Lung (tissue), 12 donors: ENCODE measurements around the gene GNB2. TPM values are rescaled to one million over a fixed set of nuclear protein-coding genes. Genes with fewer than 3 reads are reported as not detected.

ENCODE experiments used
- ATAC-seq: fragments of 200-7000 bp; cut with Tn5 transposase; one replicate; pipeline ENCODE4 v1.9.1; 2020; ENCODE audit warnings: moderate number of reproducible peaks; ENCODE audit not compliant: insufficient read depth, low FRiP score
- DNase-seq, 3 donors: peaks; one replicate each; pipeline ENCODE4 v3.0.0-alpha.2; 2013 to 2017
- H3K27ac ChIP-seq, 2 donors: one replicate each; pipeline ENCODE4 v1.5.1; 2013; ENCODE audit warnings: mild to moderate bottlenecking in 2 of 2, moderate library complexity in 2 of 2, control low read depth in 1 of 2, inconsistent platforms in 1 of 2, low read depth in 1 of 2, low read length in 1 of 2
- H3K27me3 ChIP-seq, 3 donors: one replicate each; pipeline ENCODE4 v1.5.1; 2013; ENCODE audit warnings: low read length in 2 of 3; ENCODE audit not compliant: control insufficient read depth in 3 of 3, insufficient read depth in 3 of 3
- H3K36me3 ChIP-seq, 4 donors: one replicate each; pipeline ENCODE4 v1.5.1; 2013; ENCODE audit warnings: low read length in 4 of 4, mild to moderate bottlenecking in 1 of 4, moderate library complexity in 1 of 4; ENCODE audit not compliant: control insufficient read depth in 4 of 4, insufficient read depth in 4 of 4
- H3K4me1 ChIP-seq, 5 donors: one replicate each; pipeline ENCODE4 v1.5.1; 2013; ENCODE audit warnings: low read length in 5 of 5, mild to moderate bottlenecking in 2 of 5, moderate library complexity in 1 of 5; ENCODE audit not compliant: control insufficient read depth in 5 of 5, insufficient read depth in 5 of 5
- H3K4me3 ChIP-seq: one replicate; pipeline ENCODE4 v1.5.1; 2013; ENCODE audit warnings: mild to moderate bottlenecking, control low read depth, moderate library complexity
- H3K9ac ChIP-seq, 2 donors: one replicate each; pipeline ENCODE4 v1.5.1; 2013; ENCODE audit warnings: low read length in 2 of 2, control low read depth in 1 of 2; ENCODE audit not compliant: insufficient read depth in 1 of 2
- H3K9me3 ChIP-seq, 4 donors: one replicate each; pipeline ENCODE4 v1.5.1; 2013; ENCODE audit warnings: low read length in 3 of 4, mild to moderate bottlenecking in 1 of 4, moderate library complexity in 1 of 4; ENCODE audit not compliant: control insufficient read depth in 4 of 4, insufficient read depth in 3 of 4
- WGBS, 2 donors: extraction: QIAGEN DNeasy Blood & Tissue Kit; methylation state at CpG; one replicate each; pipeline ENCODE4 v1.1.7; 2013; 5-methylcytosine and 5-hydroxymethylcytosine counted together
- polyA plus RNA-seq, 2 donors: library from polyadenylated mRNA; stranded (reverse); fragments of 200-250 nt; gene quantifications; one replicate each; pipeline ENCODE4 v1.2.1, GENCODE V29; 2013
- total RNA-seq, 2 donors: library from RNA; depleted of rRNA in 1 of 2; stranded (reverse); fragments of >200 nt in 1 of 2; gene quantifications; one replicate each; pipeline ENCODE4 v1.2.1, GENCODE V29; 2014 to 2021
- TF ChIP-seq, protein P1 (sequence below): IDR thresholded peaks from 2 replicates; pipeline ENCODE4 v1.5.1; 2012; ENCODE audit warnings: mild to moderate bottlenecking; ENCODE audit errors: control extremely low read depth, extremely low read depth
- donor health status: control.
- donor health status: control.
- donor health status: Bipolar disorder and iron deficiency.
- donor health status: healthy.
- donor health status: DM: yes; HTN: yes; CAD: no.

GNB2 gene
- total and polyA plus RNA-seq, 4 donors = 130 to 381 (median 238) TPM

DNA sequence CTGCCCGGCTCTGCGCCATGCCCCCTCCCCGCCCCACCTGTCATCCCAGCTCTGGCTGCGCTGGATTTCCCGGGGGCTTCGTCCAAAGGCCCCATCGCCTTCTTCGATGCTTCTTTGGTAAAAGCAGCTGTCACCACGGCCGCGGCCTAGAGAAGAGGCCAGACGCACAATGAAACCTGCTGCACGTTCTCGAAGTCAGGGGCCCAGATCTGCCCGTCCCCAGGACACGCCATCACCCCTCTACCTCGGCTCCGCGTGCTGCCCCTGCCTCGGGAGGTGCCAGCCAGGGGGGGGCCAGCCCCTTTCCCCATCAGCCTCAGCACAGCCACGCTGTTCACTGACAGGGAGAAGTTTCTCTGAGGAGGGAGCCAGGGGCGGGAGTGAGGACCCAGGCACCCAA is 13.7 kb downstream of the GNB2 start:
- Histone ChIP-seq H3K36me3 (peaks cover 10 to 66% (median 26%) of the 10 kb centered on the region in 4 donors), H3K9me3 (no peaks in the 10 kb centered on the region)
- no peak for DNase-seq

DNA sequence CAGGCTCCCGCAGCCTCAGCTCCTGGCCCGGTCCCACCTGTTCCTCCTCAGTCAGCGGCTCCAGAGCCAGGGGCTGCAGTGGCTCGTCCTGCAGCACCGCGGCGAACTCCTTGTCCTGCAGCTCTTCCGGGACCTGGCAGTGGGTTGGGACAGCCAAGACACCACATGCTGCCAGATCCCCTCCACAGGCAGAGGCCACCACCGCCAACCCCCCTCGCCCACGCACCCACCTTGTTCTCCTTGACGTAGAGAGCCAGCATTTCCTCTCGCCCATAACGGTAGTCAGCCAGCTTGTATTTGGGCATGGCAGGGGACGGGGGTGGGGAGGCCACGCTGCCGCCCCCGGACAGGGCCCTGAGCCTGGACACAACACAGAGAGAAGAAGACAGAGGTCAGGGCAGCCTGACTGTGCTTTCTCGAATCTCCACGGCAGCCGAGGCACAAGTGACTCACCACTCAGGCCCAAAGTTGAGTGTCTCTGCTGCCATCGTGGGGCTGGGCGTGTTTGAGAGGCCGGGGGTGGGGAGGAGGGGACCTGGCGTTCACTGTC is 14.3 kb downstream of the GNB2 start:
- no peak overlapping the region for H3K4me3 ChIP-seq
- TF ChIP-seq, protein P1, sequence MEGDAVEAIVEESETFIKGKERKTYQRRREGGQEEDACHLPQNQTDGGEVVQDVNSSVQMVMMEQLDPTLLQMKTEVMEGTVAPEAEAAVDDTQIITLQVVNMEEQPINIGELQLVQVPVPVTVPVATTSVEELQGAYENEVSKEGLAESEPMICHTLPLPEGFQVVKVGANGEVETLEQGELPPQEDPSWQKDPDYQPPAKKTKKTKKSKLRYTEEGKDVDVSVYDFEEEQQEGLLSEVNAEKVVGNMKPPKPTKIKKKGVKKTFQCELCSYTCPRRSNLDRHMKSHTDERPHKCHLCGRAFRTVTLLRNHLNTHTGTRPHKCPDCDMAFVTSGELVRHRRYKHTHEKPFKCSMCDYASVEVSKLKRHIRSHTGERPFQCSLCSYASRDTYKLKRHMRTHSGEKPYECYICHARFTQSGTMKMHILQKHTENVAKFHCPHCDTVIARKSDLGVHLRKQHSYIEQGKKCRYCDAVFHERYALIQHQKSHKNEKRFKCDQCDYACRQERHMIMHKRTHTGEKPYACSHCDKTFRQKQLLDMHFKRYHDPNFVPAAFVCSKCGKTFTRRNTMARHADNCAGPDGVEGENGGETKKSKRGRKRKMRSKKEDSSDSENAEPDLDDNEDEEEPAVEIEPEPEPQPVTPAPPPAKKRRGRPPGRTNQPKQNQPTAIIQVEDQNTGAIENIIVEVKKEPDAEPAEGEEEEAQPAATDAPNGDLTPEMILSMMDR = no peak
- no peak overlapping the region for H3K27ac ChIP-seq
- DNase-seq = no peak
- no peak overlapping the region for H3K9ac ChIP-seq
- peaks cover 10 to 61% (median 26%) of the 10 kb centered on the region in 4 donors for H3K36me3 ChIP-seq
- 80 to 87% methylated on average over 21 to 25 of the region's 25 CpGs for WGBS, 2 donors
- no peaks in the 10 kb centered on the region for H3K27me3 ChIP-seq
- H3K4me1 ChIP-seq = peaks cover 4 to 18% (median 11%) of the 10 kb centered on the region in 5 donors
- ATAC-seq = no peak
- H3K9me3 ChIP-seq = no peaks in the 10 kb centered on the region

More for the DNA sequence above, 13.7 kb downstream of the GNB2 start:
- Histone ChIP-seq H3K9ac (no peak overlapping the region), H3K4me1 (peaks cover under 1 to 13% (median 7%) of the 10 kb centered on the region in 5 donors), H3K27ac (no peak overlapping the region), H3K27me3 (no peaks in the 10 kb centered on the region), H3K4me3 (no peak overlapping the region)
- TF ChIP-seq, protein P1 = no peak
- 91 to 92% methylated on average over 22 of the region's 22 CpGs for WGBS, 2 donors
- ATAC-seq = no peak

DNA sequence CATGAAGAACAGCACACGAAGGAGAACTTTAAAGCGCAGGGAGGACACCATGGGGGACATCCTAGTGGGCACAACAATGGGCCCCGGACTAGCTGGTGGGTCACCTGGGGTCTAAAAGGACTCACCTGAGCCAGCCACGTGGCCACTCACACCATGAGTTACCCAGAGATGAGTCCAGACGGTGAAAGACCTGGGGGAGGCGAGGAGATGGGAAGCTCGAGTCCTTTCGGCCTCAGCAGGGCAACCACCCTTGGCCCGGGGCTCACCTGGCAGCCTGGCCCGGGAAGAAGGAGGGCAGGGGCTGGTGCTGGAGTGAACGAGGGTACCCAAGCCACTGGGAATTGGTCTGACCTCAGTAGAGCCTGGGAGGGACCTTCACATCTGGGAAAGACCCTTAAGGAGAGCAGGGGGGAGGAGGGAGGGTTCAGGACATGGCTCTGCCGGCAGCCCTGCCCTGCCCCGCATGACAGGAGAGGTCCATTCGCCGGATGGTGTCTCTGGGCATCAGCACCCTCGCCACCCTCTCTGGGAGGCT is 14.9 kb downstream of the GNB2 start:
- H3K36me3 ChIP-seq = peaks cover 8 to 55% (median 24%) of the 10 kb centered on the region in 4 donors
- no peaks in the 10 kb centered on the region for H3K9me3 ChIP-seq
- no peak for ATAC-seq
- no peak overlapping the region for H3K27ac ChIP-seq
- no peak for DNase-seq
- H3K9ac ChIP-seq = no peak overlapping the region
- 82 to 96% methylated on average over 16 of the region's 16 CpGs for WGBS, 2 donors
- H3K4me1 ChIP-seq = peaks cover 4 to 22% (median 11%) of the 10 kb centered on the region in 5 donors
- no peak overlapping the region for H3K4me3 ChIP-seq
- no peaks in the 10 kb centered on the region for H3K27me3 ChIP-seq
- TF ChIP-seq, protein P1 = no peak
